ENCODE data around the gene ATP6V1C2. TPM values are rescaled to one million over a fixed set of nuclear protein-coding genes. Genes with fewer than 3 reads are reported as not detected.

Gene ATP6V1C2
- total RNA-seq, 1 donor from 2014 or later: 1.9 TPM

DNA sequence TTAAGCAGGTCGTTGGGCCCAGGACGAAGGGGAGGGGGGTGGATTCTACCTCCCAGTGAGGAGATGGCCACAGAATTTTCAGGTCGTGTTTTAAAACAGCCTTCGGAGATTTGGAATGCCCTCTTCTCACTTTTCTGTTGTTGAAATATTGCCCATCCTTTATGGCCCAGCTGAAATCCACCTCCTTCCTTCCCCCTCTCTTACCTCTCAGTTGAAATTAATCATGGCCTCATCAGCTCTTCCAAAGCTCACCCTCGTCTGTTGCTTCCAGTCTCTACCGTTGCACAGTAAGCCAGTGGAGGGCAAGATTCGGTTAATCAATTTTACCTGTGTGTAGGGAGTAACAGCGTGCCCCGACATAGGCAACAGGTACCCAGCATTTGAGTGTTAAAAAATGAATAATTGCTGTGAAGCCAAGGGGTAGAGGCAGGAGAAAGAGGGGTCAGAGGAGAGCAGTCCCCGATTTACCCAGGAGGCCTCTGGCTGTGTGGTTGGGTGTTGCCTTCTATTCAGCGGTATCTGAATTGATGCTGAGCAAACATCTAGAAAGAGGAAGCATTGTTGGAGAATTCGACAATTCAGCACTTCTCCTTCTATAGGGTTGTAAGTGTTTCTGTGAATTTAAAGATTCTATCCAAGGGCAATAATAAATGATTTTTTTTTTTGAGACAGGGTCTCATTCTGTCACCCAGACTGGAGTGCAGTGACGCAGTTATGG lies 99.7 kb downstream of the ATP6V1C2 start:
- ATAC-seq (peak; percentile 49), DNase-seq (ENCODE audit: missing footprints) (no peak)
- intact Hi-C loops (cut with DNase I): no loop called here

DNA sequence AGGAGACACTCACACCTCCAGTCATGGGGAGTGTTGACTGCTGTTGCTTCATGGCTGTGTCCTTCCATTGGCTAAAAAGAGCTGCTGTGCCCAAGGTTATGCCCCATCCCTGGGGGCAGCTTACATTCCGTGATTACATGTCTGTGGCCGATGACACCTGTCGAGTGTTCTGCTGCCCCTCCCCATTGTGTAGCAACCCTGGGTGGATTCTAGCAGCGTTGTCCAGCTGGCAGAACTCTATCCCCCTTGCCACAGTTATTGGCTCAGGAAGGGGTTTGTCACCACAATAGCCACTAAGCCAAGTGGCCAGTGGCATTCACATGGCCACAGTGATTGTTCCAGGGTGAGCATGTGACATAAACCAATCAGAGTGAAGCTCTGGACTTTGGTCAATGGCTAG lies 102.8 kb downstream of the ATP6V1C2 start:
- intact Hi-C loops (cut with DNase I): no loop called here
- ATAC-seq (no peak), DNase-seq (ENCODE audit: missing footprints) (no peak)

DNA sequence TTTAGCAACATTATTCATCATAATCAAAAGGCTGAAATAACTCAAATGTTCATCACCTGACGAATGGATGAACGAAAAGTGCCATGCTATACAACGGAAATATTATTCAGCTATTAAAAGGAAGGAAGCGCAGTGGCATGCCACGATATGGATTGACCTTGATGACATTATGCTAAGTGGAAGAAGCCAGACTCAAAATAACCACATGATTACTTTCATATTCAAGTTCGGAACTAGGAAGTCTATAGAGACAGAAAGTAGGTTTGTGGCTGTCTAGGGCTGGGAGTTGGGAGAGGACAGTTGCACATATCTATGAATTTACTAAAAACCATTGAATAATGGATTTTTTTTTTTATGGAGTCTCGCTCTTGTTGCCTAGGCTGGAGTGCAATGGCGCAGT lies 104.6 kb downstream of the ATP6V1C2 start:
- intact Hi-C loops (cut with DNase I): no loop called here
- ATAC-seq: no peak
- no peak for DNase-seq (ENCODE audit: missing footprints)

DNA sequence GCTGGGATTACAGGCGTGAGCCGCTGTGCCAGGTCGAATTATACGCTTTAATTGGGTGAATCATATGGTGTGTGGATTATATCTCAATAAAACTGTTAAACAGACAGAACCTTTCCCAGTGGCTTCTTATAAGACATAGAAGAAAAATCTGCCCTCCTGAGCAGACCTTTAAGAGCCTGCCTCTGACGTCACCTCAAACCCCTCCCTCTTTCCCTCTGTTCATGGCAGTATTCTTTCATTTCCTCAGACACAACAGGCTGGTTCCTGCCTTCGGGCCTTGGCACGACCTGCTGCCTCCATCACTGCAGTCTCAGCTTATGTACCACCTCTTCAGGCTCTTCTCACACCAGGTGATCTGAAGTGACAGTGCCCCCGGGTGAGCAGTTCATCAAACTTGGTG lies 105.2 kb downstream of the ATP6V1C2 start:
- intact Hi-C loops (cut with DNase I): no loop called here
- ATAC-seq (no peak), DNase-seq (ENCODE audit: missing footprints) (no peak)

DNA sequence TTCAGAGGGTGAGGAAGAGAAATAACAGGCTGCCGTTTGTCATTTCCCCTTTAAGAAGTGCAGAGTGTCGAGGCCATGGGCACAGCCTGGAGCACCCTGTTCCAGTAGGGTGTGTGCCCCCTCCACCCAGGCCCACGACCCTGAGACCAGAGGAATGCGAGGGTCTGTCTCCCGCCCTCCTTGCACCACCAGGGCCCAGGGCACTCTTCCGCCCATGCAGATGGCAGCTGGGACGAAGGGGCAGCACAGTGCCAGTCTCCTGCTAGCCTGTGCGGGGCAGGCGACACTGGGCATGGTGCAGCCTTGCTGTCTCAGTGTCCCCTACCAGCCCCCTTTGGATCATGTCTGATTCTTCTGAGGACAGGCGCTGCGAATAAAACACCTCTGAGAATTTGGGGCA lies 106.9 kb downstream of the ATP6V1C2 start:
- no peak for DNase-seq (ENCODE audit: missing footprints)
- intact Hi-C loops (cut with DNase I): no loop called here
- ATAC-seq: no peak

DNA sequence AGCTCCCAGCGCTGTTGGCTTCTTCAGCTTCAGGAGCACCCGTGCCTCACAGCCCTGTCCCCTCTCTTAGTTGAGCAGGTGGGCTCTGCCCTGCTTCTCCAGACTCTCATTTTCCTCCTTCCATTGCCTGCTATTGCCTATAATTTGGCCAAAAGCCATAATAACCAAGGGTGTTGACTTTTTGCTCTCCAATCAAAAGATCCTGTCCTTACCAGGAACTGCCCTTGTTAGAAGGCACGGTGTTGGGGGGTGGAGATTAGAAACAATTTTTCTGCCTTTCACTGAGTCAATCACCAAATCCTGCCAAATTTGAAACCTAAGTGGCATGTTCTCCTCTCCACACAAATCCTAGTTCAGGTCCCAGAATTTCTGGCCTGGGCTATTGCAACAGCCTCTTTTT lies 107.9 kb downstream of the ATP6V1C2 start:
- ATAC-seq (no peak), DNase-seq (ENCODE audit: missing footprints) (no peak)
- intact Hi-C loops (cut with DNase I): no loop called here

DNA sequence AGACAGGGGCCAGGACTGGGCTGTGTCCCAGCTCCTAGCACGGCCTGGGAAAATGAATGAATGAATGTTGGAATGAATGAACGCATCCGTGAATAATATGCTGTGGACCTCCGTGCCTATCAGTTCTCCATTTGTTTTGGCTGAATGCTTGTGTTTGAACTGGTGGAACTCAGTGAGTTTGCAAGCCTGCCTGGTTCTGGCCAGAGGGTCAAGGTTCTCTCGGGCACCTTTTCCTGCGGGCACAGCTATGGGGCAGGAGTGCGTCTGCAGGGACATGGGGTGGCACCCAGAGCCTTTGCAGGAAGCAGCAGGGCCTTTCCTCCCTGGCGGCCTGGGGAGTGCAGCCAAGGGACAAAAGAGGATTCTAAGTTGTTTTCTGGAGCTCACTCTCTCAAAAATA lies 108.8 kb downstream of the ATP6V1C2 start:
- intact Hi-C loops (cut with DNase I): loop anchor here (5.0 kb wide), 1 partner anchor 82 kb away; the partner anchor contains the start of gene KCNF1
- no peak for DNase-seq (ENCODE audit: missing footprints)

DNA sequence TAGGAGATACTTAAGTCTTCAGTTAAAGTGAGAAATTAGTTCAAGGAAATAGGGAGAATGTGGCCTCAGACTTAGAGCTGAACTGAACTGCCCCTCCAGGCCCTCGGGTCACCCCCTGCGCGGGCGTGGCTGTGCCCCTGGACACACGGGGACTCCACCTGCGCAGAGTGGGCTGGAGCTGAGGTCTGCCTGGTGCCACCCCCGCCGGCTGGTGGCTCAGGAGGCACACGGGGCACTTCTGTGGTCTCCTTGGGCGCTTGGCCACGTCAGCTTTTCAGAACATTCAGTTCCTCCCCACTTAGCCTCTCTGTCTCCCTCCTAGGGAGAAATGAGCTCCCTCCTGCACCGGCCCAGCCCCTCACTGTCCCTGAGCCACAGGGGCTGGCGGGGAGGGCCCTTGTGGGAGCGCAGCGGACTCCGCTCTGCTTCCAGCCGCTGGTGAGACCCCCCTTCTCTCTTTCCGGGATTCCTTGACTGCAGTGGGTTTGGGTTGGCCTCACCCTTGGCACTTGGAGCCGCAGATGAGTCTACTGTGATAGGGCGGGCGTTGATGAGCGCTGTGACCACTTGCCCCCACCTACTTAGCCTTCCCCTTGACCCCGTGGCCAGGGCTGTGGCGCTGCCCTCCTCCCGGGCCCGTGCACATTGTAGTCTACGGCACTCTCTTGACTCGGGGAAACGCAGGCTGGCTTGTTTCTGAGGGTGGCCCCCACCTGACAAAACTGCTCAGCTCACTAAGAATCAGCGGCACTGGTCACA lies 109.4 kb downstream of the ATP6V1C2 start:
- intact Hi-C loops (cut with DNase I): loop anchor here (5.0 kb wide), 1 partner anchor 81 kb away; the partner anchor contains the start of gene KCNF1
- ATAC-seq (no peak), DNase-seq (ENCODE audit: missing footprints) (no peak)

More for the DNA sequence above, 108.8 kb downstream of the ATP6V1C2 start:
- ATAC-seq: no peak

DNA sequence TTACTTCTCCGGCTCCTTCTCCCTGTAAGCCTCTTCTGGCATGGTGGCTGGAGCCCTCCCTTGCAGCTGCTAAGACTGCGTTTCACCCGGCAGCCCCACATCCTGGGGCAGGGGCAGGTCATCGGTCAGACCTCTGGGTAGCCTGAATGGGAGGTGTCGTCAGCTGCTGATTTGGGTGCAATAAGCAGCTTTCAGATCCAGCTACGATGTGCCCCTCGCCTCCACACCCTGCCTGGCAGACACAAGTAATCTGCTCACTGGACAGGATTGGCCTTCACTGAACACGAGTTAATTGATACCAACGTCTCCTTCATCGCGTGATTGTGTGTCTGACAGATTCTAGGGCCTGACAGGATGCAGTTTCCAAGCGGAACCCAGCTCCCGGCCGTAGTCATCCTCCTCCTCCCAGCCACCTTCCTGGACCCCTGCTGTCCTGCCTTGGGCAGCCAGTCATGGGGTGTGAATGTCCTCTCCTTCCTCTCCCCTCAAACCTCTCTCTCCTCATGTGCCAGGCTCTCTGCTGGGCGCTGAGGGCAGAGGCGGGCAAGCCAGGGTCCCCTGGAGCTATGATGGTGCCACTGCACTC lies 110.1 kb downstream of the ATP6V1C2 start:
- ATAC-seq (no peak), DNase-seq (ENCODE audit: missing footprints) (no peak)
- intact Hi-C loops (cut with DNase I): loop anchor here (5.0 kb wide), 1 partner anchor 81 kb away; the partner anchor contains the start of gene KCNF1

DNA sequence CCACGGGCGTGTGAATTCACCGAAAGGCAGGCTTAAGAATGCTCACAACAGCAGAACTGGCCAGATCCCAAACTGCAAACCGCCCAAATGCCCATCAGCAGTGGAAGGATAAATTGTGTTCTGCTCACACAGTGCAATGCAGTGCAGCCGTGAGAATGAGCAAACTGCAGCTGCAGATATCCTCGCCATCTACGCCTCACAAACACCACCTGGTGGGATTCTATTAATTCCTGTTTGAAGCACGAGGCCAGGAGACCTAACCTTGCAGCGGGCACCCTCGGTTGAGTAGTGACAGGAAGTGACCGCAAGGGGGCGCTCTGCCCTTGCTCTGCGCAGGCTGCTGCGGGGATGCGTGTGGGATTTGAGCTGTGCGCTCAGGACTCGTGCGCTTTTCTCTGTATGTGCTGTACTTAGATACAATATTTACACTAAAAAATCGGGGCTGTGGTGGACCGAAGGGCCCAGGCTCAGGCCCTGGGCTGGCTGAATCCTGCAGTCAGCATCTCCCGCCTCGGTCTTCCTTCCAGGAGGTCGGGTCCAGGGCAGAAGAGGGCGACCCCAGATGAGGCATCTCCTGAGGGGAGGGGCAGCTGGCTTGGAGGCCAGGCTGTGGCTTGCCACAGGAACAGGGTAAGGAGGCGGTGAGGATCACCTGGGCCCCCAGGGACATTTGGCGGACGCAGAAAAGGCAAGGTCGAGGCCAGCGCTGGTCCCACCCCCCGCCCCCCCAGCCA lies 110.9 kb downstream of the ATP6V1C2 start:
- ATAC-seq (peak; percentile 81), DNase-seq (ENCODE audit: missing footprints) (peak; percentile 90)
- intact Hi-C loops (cut with DNase I): loop anchor here (1.0 to 5.0 kb wide), 3 partner anchors 80 to 292 kb away; partner anchors contain the start of gene KCNF1

DNA sequence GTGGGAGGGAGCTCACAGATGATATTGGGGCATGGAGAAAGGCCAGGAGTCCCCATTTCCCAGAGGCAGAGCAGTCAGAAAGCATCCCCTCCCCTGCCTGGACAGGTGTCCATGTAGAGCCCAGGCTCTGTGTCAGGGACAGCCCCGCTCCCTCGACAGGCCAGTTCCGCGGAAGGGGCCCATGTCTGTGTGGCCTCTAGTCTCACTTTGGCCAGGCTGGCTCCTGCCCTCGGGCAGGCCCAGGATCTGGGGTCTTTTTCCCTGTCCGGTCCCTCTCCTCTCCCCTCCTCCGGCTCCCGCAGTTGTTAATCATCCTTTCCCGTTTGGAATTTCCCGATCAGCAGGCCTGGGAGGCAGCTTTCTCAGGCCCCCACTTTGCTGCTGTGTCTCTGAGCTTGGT lies 111.6 kb downstream of the ATP6V1C2 start:
- intact Hi-C loops (cut with DNase I): loop anchor here (2.0 to 5.0 kb wide), 2 partner anchors 79 to 124 kb away; partner anchors contain the start of gene KCNF1
- DNase-seq (ENCODE audit: missing footprints) (no peak), ATAC-seq (no peak)

DNA sequence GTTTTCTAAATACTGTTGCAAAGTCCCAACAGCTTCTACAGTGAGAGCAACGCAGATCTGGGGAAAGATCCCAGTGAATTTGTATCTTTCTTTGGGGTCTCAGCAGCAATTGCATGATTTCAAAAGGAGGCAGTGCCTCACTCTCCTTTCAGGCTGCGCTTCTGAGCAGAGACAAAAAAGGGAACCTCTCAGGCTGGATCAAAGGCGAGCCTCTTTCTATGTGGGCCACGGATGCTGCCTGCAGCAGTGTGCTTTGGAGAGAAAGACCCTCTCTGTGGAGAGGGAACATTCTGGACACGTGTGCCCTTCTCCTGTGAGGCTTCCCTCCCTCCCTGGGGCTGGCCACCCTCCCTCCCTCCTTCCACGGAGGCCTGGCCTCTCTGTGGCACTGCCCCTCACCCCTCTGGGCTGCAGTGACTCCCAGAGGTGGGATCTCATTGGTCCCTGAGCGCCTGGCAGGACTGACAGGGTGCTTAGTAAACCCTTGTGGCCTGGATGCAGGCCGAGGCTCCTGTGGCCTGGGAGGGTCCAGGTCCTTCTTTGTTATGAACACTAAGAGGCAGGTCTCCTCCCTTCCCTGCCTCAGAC lies 112.7 kb downstream of the ATP6V1C2 start:
- intact Hi-C loops (cut with DNase I): loop anchor here (5.0 kb wide), 1 partner anchor 78 kb away; the partner anchor contains the start of gene KCNF1
- DNase-seq (ENCODE audit: missing footprints) (no peak), ATAC-seq (no peak)

Other genes with a start within 250 kb of the ATP6V1C2 start
- 17.5 TPM for gene NOL10, start 31.7 kb upstream of the ATP6V1C2 start, total RNA-seq
- gene PDIA6, start 91.2 kb downstream of the ATP6V1C2 start, total RNA-seq: 125 TPM
- gene KCNF1, start 190.3 kb downstream of the ATP6V1C2 start, total RNA-seq: 0.24 TPM

All from Right ventricle myocardium inferior (tissue), 1 donor.